ENCODE measurements around the gene RSRC1. TPM values are rescaled to one million over a fixed set of nuclear protein-coding genes. Genes with fewer than 3 reads are reported as not detected.

RSRC1 gene
- total and polyA plus RNA-seq, 7 donors, result 14.9 to 60.7 (median 41.0) TPM

DNA sequence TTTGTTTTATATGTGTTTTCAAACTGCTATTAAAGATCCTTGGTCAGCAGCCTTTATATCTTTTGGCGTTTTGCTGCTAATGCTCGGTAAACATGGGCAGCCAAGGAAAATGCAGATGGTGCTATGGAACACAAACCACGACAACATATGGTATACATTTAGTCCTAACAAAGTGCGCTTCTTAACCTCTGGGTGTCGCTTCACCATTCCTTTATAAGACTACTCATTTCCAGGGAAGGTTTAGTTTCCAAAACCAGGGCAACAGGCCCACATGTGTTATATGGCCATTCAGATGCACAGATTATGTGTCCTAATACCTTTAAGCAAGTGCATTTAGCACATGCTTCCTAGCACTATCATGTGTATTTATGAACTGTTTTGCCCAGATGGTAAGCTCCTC, 18.4 kb upstream of the RSRC1 start:
- no peak for DNase-seq
- no peaks in the 10 kb centered on the region for H3K36me3 ChIP-seq
- 23 to 37% methylated on average over 5 of the region's 5 CpGs for WGBS, 2 donors
- no peak overlapping the region for H3K27ac ChIP-seq
- intact Hi-C loops (cut with DNase I), result no loop called here
- no peak overlapping the region for H3K4me3 ChIP-seq
- H3K4me1 ChIP-seq, result peaks cover 0 to 9% (median 4%) of the 10 kb centered on the region in 4 donors
- peaks cover 25 to 63% (median 37%) of the 10 kb centered on the region in 3 donors for H3K27me3 ChIP-seq
- TF ChIP-seq CTCF (IDR thresholded peaks at IDR 0.05) (no peak), EP300 (IDR thresholded peaks at IDR 0.05) (no peak), POLR2A (IDR thresholded peaks at IDR 0.05) (no peak), POLR2AphosphoS5 (IDR thresholded peaks at IDR 0.05) (no peak)
- H3K9me3 ChIP-seq, result no peaks in the 10 kb centered on the region

- intact Hi-C loops (cut with DNase I), result no loop called here
- TF ChIP-seq EP300 (IDR thresholded peaks at IDR 0.05) (no peak), CTCF (IDR thresholded peaks at IDR 0.05) (no peak), POLR2A (IDR thresholded peaks at IDR 0.05) (no peak), POLR2AphosphoS5 (IDR thresholded peaks at IDR 0.05) (no peak)
- 57 to 72% methylated on average over 2 of the region's 2 CpGs for WGBS, 2 donors
- DNase-seq, result no peak
- Histone ChIP-seq H3K4me1 (peaks cover 0 to 22% (median 13%) of the 10 kb centered on the region in 4 donors), H3K36me3 (no peaks in the 10 kb centered on the region), H3K9me3 (no peaks in the 10 kb centered on the region), H3K4me3 (no peak overlapping the region), H3K27me3 (peaks cover 44 to 79% (median 57%) of the 10 kb centered on the region in 3 donors), H3K27ac (no peak overlapping the region)
These were observed 16.4 kb upstream of the RSRC1 start for GRCh38 chr3:158093526-158093925.

DNA sequence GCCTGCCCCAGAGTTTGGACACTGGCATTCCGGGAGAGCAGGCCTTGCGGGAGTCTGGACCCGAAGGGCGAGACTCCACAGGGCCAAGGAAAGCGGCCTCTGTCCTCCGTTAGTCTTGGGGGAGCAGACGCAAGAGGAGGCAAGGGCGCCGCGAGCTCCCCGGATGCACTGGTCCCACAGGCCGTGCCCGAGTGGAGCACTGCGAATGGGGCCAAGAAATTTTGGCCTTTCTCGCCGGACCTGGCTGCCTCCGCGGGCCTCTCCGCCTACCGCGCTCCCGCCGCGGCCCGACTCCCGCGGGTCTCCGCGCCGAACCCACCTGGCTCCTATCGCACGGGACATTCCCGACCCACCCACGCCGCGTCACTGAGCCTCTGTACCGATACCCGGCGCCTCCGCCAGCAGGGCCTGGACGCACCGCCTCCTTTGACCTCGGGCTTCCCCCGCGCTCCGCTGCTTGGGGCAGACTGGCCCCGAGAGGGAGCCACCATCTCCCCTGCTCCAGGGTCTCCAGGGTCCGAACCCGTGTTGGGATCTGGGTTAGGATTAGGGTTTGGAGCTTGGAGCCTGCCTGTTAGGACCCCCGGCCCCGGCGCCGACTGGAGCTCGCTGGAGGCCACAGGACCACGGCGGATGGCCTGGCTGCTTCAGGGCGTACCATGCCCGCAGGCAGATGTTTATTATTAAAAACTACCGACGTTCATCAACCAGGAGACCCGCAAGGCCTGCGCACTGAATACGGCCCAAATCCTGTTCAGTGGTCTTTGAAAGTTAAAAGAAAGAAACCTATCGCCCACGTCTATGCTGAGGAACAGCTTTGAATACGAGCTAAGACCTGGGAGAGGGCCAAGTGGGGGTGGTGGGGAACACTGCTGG, 15.4 kb upstream of the RSRC1 start:
- 9 to 23% methylated on average over 66 of the region's 66 CpGs for WGBS, 2 donors
- intact Hi-C loops (cut with DNase I), result no loop called here
- no peak for DNase-seq
- H3K36me3 ChIP-seq, result no peaks in the 10 kb centered on the region
- no peak overlapping the region for H3K4me3 ChIP-seq
- H3K27me3 ChIP-seq, result peaks cover 53 to 89% (median 66%) of the 10 kb centered on the region in 3 donors
- H3K27ac ChIP-seq, result no peak overlapping the region
- TF ChIP-seq POLR2A (IDR thresholded peaks at IDR 0.05) (no peak), CTCF (IDR thresholded peaks at IDR 0.05) (no peak), EP300 (IDR thresholded peaks at IDR 0.05) (no peak), POLR2AphosphoS5 (IDR thresholded peaks at IDR 0.05) (no peak)
- no peaks in the 10 kb centered on the region for H3K9me3 ChIP-seq
- peaks cover 0 to 22% (median 13%) of the 10 kb centered on the region in 4 donors for H3K4me1 ChIP-seq

- H3K4me1 ChIP-seq, result peaks cover 0 to 22% (median 13%) of the 10 kb centered on the region in 4 donors
- no peak overlapping the region for H3K27ac ChIP-seq
- WGBS, 2 donors, result 9 to 16% methylated on average over 22 of the region's 22 CpGs
- no peak for DNase-seq
- TF ChIP-seq CTCF (IDR thresholded peaks at IDR 0.05) (no peak), POLR2AphosphoS5 (IDR thresholded peaks at IDR 0.05) (peak in 2 of 4 donors; percentile 25 to 34)
- intact Hi-C loops (cut with DNase I), result no loop called here
- no peak overlapping the region for H3K4me3 ChIP-seq
- H3K27me3 ChIP-seq, result peaks cover 59 to 92% (median 74%) of the 10 kb centered on the region in 3 donors
- no peaks in the 10 kb centered on the region for H3K36me3 ChIP-seq
- no peaks in the 10 kb centered on the region for H3K9me3 ChIP-seq
These were observed 14.6 kb upstream of the RSRC1 start for GRCh38 chr3:158095111-158095813.

Measured in sigmoid colon (tissue), 7 donors.